ENCODE data around the gene CTXN1.

CTXN1 gene

DNA sequence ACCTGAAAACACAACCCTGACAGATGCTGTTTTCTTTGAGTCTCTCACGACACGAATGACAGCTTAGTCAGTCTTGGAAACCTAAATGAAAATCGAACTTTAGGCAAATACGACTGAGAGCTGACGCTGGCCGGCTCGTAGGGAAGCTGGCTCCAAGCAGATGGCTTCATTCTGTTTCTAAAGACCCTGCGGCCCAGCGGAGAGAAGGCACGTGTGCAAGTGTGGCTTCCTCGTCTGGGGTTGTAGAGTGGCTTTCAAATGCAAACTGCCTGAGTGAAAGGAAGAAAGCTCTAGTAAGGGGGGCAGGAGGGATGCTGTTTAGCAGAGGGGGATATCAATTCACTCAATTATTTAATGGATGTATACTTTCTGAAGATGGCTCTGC is 43.6 kb upstream of the CTXN1 start:
- Histone ChIP-seq H3K27ac (no peak overlapping the region), H3K27me3 (no peaks in the 10 kb centered on the region), H3K9me3 (no peaks in the 10 kb centered on the region), H3K4me1 (no peaks in the 10 kb centered on the region), H3K4me3 (no peak overlapping the region), H3K36me3 (peaks cover 61 to 97% (median 79%) of the 10 kb centered on the region in 3 donors)
- intact Hi-C loops (cut with DNase I; ENCODE audit: low total_unique reads) = no loop called here
- TF ChIP-seq, protein P1, sequence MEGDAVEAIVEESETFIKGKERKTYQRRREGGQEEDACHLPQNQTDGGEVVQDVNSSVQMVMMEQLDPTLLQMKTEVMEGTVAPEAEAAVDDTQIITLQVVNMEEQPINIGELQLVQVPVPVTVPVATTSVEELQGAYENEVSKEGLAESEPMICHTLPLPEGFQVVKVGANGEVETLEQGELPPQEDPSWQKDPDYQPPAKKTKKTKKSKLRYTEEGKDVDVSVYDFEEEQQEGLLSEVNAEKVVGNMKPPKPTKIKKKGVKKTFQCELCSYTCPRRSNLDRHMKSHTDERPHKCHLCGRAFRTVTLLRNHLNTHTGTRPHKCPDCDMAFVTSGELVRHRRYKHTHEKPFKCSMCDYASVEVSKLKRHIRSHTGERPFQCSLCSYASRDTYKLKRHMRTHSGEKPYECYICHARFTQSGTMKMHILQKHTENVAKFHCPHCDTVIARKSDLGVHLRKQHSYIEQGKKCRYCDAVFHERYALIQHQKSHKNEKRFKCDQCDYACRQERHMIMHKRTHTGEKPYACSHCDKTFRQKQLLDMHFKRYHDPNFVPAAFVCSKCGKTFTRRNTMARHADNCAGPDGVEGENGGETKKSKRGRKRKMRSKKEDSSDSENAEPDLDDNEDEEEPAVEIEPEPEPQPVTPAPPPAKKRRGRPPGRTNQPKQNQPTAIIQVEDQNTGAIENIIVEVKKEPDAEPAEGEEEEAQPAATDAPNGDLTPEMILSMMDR (IDR thresholded peaks at IDR 0.05) = no peak
- DNase-seq = no peak

DNA sequence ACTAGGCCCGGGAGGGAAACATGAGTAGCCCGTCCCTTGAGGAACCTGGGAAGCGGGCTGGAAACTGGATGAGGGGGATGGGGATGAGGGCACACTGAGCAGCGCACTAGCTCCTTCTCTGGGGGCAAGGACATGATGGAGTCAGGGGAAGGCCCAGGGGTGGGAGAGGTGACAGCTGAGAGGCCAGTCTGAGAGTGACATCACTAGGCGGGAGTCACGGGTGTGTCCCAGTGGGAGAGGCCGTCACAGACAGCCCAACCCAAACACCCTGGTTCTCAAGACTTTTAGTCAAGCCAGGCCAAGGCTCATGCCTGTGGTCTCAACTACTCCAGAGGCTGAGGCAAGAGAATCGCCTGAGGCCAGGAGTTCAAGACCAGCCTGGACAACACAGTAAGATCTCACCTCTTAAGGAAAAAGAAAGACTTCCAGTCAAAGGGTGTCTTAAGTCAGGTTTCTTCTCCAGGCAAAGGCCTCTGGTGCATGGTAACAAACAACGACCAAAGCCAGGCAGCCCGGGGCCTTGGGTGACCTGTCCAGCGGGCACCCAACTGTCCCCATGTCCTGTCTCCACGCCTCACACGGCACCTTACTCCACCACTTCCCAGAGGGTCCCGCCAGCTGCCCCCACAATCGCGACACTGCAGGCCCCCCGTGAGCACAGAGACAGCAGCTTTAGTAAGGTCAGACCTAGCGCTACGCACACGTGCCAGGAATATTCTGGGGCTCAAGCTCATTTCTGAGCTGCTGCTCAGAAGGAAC is 43.0 kb upstream of the CTXN1 start:
- no peak for DNase-seq
- H3K36me3 ChIP-seq = peaks cover 59 to 97% (median 75%) of the 10 kb centered on the region in 3 donors

DNA sequence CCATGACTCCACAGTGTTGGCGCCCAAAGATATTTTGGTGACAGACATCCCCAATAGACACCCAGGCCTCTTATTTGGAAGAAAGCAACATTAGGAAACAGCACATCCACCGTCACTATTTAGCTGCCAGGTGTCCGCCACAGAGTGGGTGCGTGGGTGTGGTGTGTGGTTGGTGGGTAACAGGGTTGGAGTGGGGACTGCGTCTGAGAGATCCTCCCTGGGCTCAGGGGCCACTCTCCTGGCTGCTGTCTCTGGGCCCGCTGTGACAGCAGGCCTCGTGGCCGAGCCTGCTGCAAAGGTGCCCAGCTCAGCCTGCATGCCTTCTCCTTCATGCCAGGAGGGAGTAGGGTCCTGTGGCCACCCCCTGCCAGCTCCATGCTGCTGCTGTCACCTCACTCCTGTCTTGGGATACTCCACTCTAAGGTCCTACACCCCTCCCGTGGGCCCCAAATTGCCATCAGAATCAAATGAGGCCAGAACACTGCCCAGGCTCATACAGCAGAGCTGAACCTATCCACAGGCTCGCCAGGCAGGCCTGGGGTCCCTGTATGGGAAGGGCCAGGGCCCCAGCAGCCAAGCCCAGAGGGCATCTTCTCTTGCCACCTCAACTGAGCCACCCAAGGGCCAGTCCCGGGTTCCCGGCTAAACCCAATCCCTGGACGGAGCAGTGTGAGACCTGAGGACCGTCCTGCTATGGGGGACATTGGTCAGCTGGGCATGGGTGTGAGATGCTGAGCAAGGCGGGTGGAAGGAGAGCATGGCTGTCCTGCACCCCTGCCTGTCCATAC is 42.3 kb upstream of the CTXN1 start:
- no peaks in the 10 kb centered on the region for H3K9me3 ChIP-seq
- DNase-seq = no peak
- intact Hi-C loops (cut with DNase I; ENCODE audit: low total_unique reads) = no loop called here
- H3K27ac ChIP-seq = no peak overlapping the region
- H3K4me1 ChIP-seq = no peaks in the 10 kb centered on the region
- peaks cover 59 to 97% (median 75%) of the 10 kb centered on the region in 3 donors for H3K36me3 ChIP-seq
- TF ChIP-seq, protein P1 (IDR thresholded peaks at IDR 0.05) = no peak
- H3K27me3 ChIP-seq = no peaks in the 10 kb centered on the region
- H3K4me3 ChIP-seq = no peak overlapping the region

More for the DNA sequence above, 43.0 kb upstream of the CTXN1 start:
- Histone ChIP-seq H3K27ac (no peak overlapping the region), H3K27me3 (no peaks in the 10 kb centered on the region), H3K4me1 (no peaks in the 10 kb centered on the region), H3K4me3 (no peak overlapping the region), H3K9me3 (no peaks in the 10 kb centered on the region)
- TF ChIP-seq, protein P1 (IDR thresholded peaks at IDR 0.05) = no peak
- intact Hi-C loops (cut with DNase I; ENCODE audit: low total_unique reads) = no loop called here

DNA sequence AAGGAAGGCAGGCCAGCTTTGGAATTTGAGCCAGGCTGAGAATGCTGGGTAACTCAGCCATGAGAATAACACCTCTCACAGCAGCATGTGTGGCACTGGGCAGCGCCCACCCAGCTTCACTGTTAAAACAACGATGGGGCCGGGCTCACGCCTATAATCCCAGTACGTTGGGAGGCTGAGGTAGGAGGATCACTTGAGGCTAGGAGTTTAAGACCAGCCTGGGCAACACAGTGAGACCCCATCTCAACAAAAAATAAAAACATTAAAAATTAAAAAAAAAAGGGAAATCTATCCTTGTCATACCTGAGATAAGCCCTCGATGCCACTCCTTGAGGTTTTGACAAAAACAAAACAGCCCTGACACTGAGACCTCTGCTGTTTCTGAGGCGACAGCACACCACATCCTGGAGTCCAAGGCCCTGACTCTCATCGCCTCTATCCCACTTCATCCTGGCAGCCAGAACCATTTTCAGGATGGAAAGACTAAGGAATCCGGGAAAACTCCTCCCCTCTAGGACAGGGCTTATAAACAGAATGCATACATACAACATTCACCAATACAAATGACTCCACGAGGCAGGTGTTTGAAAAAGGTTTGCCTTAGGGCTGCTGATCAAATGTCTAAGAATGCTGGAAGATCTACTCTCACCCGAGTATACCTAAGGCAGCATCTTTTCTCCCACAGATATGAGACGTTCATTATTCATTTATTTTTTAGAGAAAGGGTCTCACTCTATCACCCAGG is 40.2 kb upstream of the CTXN1 start:
- peaks cover 46 to 98% (median 79%) of the 10 kb centered on the region in 3 donors for H3K36me3 ChIP-seq
- no peaks in the 10 kb centered on the region for H3K4me1 ChIP-seq
- H3K27ac ChIP-seq = no peak overlapping the region
- no peaks in the 10 kb centered on the region for H3K9me3 ChIP-seq
- no peak for DNase-seq
- no peaks in the 10 kb centered on the region for H3K27me3 ChIP-seq
- no peak overlapping the region for H3K4me3 ChIP-seq
- TF ChIP-seq, protein P1 (IDR thresholded peaks at IDR 0.05) = no peak
- intact Hi-C loops (cut with DNase I; ENCODE audit: low total_unique reads) = no loop called here

- intact Hi-C loops (cut with DNase I; ENCODE audit: low total_unique reads) = no loop called here
- no peaks in the 10 kb centered on the region for H3K27me3 ChIP-seq
- DNase-seq = no peak
- TF ChIP-seq, protein P1 (IDR thresholded peaks at IDR 0.05) = no peak
- peaks cover 46 to 98% (median 83%) of the 10 kb centered on the region in 3 donors for H3K36me3 ChIP-seq
- no peaks in the 10 kb centered on the region for H3K9me3 ChIP-seq
- H3K27ac ChIP-seq = no peak overlapping the region
- no peak overlapping the region for H3K4me3 ChIP-seq
- no peaks in the 10 kb centered on the region for H3K4me1 ChIP-seq
Measured at GRCh38 chr19:7965259-7965841, 39.4 kb upstream of the CTXN1 start.
